Left forelimb (tissue), 1 donor: ENCODE measurements around the gene AHNAK2.

ENCODE experiments used
- DNase-seq: peaks from one replicate; pipeline ENCODE4 v3.0.0-alpha.2; 2018; ENCODE audit warnings: low spot score

AHNAK2 gene

DNA sequence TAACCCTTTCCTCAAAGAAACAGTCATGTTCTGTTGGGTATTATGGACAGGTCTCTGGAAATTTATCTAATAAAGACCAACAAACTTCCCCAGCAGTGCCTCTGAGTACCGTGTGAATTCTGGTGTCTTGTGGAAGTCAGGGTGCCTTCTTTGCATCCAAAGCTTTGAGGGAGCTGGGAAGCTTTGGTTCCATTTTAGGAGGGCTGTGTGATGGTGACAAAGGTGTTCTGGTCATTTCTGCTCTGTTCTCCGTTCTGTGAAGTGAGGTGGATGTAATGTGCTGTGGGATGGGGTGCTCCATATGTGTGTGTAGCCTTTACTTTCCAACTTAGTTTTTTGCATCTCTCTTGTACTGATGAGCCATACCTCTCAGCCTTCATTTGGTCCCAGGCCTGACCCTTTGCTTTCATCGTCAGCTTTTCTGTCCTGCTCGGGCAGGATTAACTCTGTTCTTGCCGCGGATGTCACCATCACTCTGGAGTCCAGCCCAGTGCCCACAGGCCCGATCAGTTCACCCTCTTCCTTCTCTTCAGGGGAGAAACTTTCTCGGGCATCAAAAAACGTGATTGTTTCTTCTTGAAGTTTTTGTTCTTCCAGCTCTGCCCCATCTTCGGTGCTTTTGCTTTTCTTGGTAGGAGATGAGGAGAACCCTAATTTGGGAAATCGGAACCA is 40.3 kb downstream of the AHNAK2 start:
- no peak for DNase-seq

DNA sequence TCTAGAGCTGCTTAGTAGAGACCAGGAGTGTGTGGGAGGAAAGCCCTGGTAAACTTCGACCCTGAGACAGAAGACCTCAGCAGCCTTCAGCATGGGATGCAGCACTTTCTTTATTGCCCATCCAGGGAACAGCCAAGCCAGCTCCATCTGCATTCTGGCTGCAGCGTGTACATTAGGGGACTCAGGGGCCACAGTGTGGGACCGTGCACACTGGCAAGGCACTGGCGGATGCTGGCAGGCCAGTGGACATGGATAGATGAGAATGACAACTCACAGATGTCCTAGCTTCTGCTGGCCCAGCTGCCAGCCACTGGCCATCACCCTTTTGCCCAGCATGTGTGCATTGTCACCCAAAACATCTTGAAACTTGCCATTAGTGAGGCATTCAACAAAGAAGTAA is 41.0 kb downstream of the AHNAK2 start:
- no peak for DNase-seq

DNA sequence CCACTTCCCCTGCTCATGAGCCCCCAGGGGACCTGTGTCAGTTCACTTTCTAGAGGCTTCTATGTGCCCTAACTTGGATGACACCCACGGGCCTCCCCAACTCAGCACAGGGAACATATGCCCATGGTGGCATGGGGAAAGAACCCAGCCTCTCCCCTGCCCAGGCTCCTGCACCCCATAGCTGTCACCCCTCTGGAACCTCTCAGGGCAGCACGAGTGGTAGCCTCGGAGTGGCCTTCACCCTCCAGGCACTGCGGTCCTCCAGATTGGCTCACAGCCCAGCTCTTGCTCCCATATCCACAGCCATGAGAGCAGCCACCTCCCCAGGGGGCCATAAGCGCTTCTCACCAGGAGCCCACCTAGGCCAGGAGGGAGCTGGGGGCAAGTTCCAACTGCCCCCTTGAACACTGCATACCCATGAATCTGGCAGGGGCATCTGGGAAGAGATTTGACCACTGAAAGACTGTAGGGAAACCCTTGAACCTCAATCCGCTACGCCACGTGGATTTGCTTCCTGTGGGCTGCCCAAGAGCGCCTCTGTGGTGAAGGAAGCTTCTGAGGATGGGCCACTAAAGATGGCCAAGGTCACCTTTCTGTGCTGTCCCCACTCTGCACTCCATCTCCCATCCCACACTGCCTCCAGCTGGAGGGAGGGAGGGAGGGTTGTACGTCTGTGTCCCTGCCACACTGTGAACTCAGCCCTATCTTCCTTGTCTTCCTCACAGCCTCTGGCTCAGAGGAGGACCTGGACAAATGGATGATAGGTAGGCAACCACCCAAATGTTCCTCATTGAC is 41.6 kb downstream of the AHNAK2 start:
- peak; percentile 46 for DNase-seq

DNA sequence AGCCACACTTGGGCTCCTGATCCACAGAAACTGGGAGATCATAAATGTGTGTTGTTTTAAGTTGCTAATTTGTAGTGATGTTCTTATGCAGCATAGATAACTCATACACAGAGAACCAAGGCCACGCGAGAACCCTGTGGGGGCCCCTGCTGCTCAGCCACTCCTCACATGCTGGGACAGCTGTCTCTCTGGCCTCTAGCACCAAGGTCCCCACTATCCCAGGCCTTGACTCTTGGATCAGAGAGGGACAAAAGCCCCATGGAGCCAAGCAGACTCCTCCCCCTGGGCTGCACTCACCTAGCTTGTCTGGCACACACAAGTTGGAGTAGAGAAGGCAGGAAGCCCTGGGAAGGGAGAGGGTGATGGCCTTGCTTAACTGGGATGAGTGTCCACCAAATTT is 42.2 kb downstream of the AHNAK2 start:
- DNase-seq = peak; percentile 36

DNA sequence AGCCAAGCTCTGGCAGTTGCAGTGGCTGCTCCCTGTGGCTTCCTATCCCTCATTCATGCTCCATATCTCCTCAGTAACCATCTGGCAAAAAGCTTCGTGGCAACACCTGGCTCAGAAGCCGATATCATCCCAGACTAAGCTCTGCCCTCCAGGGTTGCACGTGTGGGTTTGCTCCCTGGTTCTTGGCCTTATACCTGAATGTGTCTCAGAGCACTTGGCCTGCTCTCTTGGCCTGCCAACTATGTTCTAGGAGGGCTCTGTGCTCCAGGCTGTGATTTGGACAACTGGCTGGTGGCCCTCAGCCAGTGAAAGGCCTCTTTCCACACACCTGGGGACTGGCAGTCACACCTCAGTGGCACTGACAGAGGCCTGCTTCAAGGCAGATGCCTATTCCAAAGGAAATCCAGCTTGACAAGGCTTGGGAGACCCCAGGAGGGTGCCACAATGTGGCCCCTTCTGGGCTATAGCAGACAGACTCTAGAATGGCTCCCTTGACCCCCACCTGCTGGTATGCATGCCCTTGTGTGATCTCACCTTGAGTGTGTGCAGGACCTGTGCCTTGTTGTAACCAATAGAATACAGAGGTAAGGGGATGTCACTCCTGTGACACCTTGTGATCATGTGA is 43.0 kb downstream of the AHNAK2 start:
- DNase-seq = peak; percentile 63

DNA sequence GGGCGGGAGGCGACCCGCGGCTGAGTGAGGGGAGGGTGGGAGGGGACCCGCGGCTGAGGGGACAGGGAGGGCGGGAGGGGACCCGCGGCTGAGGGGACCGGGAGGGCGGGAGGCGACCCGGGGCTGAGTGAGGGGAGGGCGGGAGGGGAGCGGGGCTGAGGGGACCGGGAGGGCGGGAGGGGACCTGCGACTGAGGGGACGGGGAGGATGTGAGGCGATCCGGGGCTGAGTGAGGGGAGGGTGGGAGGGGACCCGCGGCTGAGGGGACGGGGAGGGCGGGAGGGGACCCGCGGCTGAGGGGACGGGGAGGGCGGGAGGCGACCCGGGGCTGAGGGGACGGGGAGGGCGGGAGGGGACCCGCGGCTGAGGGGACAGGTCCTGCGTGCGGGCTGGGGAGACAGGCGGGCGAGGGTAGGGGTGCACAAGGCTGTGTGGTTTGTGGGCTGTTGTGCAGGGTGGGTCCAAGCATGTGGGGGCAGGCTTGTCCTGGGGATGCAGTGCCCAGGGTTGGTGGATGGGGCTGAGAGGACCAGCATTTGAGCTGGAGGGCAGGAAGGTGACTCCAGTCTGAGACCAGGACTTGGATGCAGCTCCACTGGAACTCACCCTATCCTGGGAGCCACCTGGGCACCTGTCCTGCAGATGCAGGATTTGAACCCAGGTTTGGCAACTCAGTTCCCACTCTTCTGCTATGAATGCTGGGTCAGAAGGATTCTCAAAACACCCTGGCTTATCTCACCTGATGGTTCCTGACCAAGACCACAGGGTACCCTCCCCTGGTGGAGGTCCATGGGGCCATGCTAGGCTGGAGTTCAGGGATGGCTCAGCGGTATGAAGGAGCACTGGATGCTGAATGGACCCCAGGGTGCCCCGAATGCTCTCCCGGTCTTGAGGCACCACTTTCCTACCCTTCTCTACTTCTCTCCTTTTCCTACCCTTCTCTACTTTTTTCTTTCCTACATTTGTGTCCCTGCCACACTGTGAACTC is 44.1 kb downstream of the AHNAK2 start:
- DNase-seq = peak; percentile 65

DNA sequence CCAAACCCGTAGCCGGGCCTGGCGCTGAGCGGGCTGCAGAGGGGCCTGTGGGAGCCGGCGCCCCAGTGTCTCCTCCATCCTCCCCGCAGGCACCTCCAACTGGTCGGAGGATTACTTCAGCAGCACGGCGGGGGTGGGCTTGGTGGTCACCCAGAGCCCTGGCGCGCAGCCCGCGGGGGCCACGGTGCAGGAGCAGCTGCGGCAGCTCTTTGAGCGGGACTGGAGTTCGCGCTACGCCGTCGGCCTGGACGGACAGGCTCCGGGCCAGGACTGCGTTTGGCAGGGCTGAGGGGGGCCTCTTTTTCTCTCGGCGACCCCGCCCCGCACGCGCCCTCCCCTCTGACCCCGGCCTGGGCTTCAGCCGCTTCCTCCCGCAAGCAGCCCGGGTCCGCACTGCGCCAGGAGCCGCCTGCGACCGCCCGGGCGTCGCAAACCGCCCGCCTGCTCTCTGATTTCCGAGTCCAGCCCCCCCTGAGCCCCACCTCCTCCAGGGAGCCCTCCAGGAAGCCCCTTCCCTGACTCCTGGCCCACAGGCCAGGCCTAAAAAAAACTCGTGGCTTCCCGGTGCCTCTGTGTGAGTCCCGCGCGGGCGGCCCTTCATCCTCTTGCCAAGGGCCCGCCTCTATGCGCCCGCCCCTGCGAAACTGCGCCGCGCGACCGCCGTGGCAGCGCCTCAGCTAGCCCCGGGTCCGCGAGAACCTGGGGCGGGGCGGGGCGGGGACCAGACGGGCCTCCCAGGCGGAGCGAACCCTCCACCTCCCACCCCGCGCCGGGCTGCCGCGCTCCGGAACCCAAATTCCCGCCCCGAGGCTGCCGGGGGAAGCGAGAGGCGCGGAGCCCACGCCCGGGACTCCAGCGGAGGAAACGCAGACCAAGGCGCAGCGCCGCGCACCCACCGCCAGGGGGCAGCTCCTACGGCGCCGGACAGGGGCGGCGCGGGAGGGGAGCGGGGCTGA is 45.2 kb downstream of the AHNAK2 start:
- peak; percentile 92 for DNase-seq

DNA sequence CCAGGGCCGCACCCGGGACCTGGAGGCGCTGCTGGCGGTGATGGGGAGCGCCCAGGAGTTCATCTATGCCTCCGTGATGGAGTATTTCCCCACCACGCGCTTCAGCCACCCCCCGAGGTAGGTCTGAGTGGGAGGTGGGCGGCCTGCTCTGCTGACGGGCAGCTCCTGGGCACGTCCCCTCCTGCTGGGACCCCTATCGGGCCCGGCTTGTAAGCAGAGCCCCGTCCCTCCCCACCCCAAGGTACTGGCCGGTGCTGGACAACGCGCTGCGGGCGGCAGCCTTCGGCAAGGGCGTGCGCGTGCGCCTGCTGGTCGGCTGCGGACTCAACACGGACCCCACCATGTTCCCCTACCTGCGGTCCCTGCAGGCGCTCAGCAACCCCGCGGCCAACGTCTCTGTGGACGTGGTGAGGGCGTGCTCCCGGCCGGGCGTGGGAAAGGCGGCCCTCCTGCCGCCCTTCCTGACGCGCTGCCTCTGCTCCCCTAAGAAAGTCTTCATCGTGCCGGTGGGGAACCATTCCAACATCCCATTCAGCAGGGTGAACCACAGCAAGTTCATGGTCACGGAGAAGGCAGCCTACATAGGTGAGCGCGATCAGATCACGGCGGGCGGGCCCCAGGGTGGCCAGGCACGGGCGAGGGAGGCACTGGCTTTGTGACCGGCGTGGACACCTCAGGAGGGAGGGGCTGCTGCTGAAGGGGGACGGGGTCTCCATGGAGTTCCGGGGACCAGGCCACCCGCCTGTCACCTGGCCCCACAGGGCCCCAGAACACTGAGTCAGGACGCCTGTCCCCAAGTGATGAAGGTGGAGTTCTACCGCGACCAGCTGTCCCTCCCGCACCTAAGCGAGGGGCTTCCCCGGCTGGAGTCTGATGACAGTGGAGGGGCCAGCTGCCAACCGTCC is 46.2 kb downstream of the AHNAK2 start:
- peak; percentile 52 for DNase-seq

DNA sequence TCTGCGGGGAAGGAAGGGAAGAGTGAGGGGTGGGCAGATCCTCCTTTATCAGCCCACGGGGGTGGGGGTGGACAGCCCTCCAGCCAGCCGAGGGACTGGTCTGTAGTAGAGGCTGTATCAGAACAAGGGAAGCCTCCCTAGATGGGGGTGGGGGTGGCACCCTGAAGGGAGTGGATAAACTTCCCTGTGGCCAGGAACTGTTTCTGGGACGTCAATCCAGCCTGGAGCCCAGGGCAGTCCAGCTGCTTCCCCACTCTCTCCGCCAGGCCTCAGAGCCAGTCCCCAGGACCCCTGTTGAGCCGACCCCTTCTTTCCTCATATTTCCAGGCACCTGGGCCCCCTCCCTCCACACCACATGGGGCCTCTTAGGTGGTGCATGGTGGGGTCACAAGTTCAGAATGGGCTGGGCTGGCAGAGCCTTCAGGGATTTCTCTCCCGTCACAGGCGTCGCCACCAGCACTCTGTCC is 46.8 kb downstream of the AHNAK2 start:
- DNase-seq = no peak

DNA sequence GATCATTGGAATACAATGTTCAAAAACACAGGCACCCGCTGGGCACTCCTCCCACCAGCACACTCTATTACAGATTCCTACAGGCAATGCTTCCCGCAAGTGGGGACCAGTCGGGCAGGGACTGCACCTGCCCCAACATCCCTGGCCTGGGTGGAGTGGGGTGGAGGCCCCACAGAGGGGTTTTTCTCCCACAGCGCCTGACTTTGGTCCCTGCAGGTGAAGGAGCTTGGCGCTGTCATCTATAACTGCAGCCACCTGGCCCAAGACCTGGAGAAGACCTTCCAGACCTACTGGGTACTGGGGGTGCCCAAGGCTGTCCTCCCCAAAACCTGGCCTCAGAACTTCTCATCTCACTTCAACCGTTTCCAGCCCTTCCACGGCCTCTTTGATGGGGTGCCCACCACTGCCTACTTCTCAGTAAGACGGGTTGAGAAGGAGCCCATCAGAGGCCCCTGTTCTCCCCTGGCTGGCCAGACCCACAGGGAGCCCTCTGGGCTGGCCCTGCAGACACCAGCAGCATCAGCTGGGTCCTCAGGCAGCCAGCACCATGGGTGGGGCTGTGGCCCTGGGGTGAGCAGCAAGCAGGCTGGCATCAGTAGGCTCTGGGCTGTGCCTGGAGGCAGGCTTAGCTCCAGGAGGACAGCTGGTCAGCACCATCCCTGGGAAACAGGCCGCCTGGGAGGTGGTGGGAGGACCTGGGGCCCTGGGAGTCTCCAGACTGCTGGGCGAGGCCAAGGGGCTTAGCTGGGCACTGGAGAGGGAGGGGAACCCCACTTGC is 47.5 kb downstream of the AHNAK2 start:
- peak; percentile 67 for DNase-seq

DNA sequence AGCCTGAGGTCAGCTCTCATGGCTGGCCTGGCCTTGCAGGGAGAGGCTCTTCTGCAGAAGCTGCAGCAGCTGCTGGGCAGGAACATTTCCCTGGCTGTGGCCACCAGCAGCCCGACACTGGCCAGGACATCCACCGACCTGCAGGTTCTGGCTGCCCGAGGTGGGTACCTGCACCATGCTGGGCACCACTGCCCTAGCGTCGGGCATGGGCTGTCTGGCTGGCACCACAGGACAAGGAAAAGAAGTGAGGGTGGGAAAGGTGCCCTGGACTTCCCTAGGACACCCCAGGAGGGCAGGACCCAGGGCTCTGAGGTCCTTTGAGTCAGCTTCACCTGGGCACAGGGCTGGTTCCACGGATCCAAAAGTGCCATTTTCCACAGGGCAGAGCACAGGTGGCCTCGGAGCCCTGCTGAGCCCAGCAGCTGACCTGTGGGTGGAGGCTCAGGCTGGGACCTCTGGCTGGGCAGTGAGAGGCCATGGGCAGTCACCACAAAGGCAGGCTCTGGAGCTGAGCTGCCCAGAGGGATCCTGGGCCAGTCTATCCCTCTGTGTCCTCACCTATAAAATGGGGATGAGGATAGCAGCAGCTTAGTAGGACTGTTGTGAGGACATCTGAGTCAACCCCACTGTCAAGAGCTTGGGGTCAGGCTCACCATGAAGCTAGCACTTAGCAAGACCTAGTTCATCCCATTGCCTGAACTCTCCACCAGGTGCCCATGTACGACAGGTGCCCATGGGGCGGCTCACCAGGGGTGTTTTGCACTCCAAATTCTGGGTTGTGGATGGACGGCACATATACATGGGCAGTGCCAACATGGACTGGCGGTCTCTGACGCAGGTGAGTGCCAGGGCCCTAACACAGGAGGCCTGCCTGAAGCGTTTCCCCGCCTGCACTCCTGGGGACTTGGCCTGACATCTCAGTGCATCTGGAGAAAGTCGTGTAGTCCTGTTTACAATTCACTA is 48.6 kb downstream of the AHNAK2 start:
- DNase-seq = peak; percentile 42

DNA sequence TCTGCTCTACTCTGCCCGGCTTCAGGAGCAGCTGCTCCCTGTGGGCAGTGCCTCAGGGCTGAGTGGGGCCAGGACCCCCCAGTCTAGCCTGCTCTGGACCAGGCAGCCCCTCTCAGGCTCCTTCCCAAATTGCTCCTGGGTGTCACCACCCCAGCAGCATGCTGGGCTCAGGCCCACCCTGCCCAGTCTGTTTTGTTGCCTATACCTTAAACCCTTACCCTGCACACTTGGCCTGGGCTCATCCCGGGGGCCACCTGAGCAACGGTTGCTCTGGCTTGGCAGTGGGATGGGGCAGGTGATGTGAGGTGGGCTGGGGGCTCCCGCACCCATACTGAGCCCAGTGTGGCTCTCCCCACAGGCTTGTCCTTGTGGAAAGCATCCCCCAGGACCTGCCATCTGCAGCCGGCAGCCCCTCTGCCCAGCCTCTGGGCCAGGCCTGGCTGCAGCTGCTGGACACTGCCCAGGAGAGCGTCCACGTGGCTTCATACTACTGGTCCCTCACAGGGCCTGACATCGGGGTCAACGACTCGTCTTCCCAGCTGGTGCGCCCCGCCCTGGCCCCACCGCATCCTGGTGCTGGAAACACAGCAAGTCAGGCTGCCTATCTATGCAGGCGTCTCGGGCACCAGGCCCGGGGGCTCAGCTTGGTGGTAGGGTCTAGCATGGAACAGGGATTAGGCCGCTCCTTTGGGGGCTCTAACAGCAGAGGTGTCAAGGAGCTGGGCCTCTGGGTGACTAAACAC is 49.6 kb downstream of the AHNAK2 start:
- DNase-seq = no peak

DNA sequence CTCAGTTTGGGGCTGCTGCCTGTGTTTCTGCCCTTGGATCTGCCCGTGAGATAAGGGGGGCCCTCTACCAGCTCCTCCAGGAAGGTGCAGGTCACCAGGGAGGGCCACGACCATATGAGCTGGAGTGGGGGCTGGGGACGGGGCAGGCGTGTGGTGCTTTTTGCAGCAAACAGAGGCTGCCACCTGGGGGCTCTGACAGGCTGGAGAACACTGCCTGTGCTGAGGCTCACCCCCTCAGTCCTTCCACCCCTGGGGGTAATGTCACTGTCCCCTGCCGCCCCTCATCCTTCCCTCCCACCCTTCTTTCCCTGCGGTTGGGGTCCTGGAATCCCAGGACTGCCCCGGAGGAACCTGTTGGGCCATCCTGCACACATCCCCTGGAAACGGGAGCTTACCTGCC is 50.3 kb downstream of the AHNAK2 start:
- DNase-seq = no peak

DNA sequence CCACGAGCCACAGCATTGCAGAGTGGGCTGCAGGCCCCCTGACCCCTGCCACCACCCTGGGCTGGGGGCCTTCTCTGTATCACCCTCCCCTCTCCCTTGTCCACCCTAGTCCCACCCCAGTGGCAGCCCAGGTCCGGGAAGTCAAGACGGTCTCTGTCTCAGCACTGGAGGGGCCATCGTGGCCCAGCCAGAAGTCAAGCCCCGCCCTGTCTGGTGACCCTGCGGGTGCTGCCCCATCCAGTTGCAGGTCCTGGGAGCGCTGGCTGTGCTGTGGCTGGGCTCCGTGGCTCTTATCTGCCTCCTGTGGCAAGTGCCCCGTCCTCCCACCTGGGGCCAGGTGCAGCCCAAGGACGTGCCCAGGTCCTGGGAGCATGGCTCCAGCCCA is 50.8 kb downstream of the AHNAK2 start:
- no peak for DNase-seq

DNA sequence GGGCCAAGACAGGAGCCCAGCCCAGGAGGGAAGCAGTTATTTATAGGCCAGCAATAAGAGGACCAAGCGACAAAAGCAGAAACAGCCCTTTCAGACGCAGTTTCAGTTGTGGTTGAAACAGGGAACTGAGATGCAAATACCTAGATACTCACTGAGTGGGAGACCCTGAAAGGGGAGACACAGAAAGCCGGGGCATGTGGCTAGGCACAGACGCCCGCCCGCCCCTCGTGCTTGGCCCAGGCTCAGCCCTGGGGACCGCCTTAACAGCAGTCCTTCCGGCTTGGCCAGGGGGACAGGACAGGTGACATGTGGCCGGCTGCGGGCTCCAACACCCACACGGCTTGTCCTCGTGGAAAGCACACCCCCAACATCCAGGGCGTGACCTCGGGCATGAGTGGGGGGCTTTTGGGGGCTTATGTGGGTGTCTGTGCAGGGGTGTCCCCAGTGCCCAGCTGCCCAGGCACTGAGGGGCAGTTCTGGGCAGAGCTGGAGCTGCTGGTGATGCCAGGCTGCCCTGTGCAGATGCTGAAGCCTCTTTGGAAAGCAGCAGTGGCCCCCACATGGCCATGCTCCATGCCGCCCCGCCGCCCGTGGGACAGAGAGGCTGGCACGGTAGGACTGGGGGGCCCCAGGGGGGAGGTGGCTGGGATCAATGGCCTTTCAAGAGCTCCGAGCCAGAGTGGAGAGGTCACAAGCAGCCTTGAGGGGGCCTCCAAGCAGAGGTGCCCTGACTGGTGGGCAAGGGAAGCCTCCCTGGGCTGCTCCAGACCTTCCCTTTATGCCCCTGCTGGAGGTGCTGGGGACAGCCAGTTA is 51.3 kb downstream of the AHNAK2 start:
- DNase-seq = no peak
